Gastroesophageal sphincter (tissue), 3 donors: ENCODE measurements around the gene SSBP2.
"Not testable (repeated sequence)": the region's sequence is repeated elsewhere in the genome, so short reads cannot be mapped to it uniquely, and the experiment has no call there.

Experiments used
- CTCF ChIP-seq, 4 experiments: fragments of 200-600 bp in 2 of 4; fragments of 450-650 bp in 2 of 4; sonication (generic) in 1 of 4; IDR thresholded peaks; one replicate each; pipeline ENCODE4 v1.5.1; 2017 to 2019; ENCODE audit warnings: antibody characterized with exemption in 4 of 4, mild to moderate bottlenecking in 2 of 4, moderate library complexity in 2 of 4
- POLR2AphosphoS5 ChIP-seq: sonication (generic); formaldehyde crosslinking; IDR thresholded peaks from one replicate; pipeline ENCODE4 v1.6.1; 2017; ENCODE audit warnings: antibody characterized with exemption

GRCh38 chr5:81407811-81408210, 343.1 kb downstream of the SSBP2 start:
- TF ChIP-seq CTCF (IDR thresholded peaks at IDR 0.05); POLR2AphosphoS5: not testable (repeated sequence)
